Measurements from ENCODE around the gene FCRL5. TPM values are rescaled to one million over a fixed set of nuclear protein-coding genes. Genes with fewer than 3 reads are reported as not detected.
A peak's percentile ranks its signal among the peaks of the same experiment; 100 is the strongest.
"Not testable (repeated sequence)": the region's sequence is repeated elsewhere in the genome, so short reads cannot be mapped to it uniquely, and the experiment has no call there.

FCRL5 gene
- 0.17 TPM for total RNA-seq
- long read RNA-seq = 0 reads

DNA sequence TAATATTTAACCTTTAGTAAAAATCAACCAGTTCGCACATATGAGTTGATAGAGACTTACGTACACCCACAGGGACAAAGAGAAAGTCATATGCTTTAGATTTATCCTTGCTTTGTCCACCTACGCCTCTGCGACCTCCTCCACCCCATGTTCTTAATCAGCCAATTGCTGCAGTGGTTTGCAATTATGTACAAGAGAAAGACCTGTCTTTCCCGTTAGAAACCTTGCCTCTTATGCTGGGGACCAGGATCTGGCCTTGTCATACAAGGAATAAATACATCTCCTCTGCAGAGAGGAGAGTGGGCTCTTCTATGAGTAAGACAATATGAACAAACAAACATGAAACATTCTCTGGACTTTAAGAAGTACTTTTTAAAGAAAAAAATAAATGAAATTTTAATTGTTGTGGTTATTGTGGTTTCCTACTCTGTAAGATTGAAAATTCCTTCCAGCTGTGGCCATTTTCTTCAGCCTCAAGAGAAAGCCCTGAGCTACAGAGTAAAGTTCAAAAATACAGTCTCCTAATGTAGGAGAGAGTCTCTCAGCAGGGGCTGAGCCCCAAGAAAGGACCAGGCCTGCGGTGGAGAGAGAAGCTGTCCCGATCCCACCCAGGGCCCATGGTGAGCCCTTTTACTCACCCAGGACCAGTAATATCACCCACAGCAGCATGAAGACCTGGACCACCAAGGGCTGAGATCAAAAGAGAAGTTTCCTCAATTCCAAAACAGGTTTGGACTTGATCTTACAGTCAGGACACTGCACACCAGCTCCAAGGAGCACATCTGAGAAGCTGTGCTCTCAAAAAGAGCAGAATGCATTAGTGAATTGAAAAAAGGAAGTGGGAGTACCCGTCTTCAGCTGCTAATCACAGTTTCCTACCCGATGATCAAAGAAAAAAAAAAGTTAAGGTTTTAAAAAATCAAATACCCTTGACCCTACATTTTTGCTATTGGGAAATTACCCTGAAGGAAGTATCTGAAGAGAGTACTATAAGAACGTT, at the start of gene FCRL5:
Gene FCRL5 (minus strand): TSS at position 822 of the 1,000 bp plus-strand sequence. CDS start 153 bp downstream, at position 669.
- ATAC-seq (no peak), DNase-seq (no peak)
- intact Hi-C loops (cut with micrococcal nuclease) = no loop called here

DNA sequence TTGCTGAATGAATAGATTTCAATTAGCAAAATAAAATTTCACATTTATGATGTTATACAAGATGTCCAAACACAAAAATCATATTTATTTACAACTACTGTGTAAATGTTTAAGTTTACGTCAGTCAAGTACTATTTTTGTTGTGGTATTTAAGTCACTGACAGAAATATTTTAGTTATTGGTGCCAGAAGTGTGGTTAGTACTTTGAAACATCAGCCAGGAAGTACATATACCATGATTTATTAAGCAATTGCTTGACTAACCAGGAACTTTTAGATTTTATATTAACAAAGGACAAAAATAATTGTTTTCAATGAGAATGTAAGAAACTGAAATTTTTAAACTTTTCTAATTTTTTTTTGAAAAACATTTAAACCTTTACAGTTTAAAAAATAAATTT, 47.9 kb upstream of the FCRL5 start:
- ATAC-seq = no peak
- intact Hi-C loops (cut with micrococcal nuclease) = no loop called here

DNA sequence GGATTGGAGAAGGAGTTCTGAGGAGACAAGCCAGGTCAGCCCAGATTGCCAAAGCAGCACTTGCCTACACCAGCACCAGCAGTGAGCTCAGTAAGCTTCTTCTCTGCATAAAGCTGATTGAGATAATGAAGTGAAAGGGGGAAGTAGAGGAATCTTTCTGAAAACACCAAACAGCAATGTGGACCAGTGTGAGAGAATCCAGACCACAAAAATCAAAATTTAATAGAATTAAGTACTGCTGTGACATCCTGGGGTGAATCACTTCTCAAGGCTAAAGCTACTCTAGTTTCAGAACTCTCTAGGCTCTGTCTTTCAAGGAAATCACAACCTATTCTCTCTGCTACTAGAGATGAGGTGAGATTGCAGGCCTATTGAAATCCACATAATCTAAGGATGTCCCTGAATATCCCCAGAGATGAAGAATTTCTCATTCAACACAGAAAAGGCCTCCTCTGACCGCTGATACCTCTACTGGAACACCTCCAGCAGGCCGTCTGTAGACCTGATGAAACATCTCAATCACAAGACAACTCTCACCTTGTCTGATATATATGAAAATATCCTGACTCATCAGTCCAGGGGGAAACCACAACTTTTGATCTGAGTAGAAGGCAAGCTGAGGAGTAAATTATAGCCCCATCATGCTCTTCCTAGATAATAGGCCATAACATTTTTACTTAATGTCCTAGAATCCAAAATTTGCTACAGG, 45.8 kb upstream of the FCRL5 start, which contains the start of gene FCRL4:
Gene FCRL4 (minus strand): TSS at position 127 of the 709 bp plus-strand sequence. CDS start 141 bp downstream, outside the sequence.
- no peak for ATAC-seq
- intact Hi-C loops (cut with micrococcal nuclease) = no loop called here
- DNase-seq = no peak

More for the DNA sequence above, 47.9 kb upstream of the FCRL5 start:
- no peak for DNase-seq

- intact Hi-C loops (cut with micrococcal nuclease) = no loop called here
- ATAC-seq (no peak), DNase-seq (no peak)
These were observed 44.1 kb upstream of the FCRL5 start for GRCh38 chr1:157596384-157596783.

GRCh38 chr1:157595356-157595755, 43.0 kb upstream of the FCRL5 start:
- intact Hi-C loops (cut with micrococcal nuclease) = no loop called here
- no peak for DNase-seq

DNA sequence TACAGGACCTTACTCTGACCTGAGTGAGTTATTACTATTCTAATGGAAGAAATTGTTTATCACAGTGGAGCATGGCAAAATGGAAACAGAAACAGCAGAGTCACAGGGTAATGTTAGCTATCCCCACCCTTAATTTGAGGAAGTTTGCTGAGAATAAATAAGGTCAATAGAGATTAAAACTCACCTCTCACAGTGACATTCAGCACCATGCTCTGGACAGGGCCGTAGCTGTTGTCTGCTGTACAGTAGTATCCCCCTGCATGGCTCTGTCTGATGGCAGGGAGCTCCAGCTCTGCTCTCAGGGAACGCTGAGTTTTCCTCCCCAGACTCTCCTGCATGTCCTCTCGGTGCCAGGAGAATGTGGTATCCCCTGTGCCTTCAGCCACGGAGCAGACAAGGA, 33.7 kb upstream of the FCRL5 start:
- ATAC-seq = no peak
- DNase-seq = no peak
- intact Hi-C loops (cut with micrococcal nuclease) = no loop called here

More at GRCh38 chr1:157595356-157595755, 43.0 kb upstream of the FCRL5 start:
- no peak for ATAC-seq

DNA sequence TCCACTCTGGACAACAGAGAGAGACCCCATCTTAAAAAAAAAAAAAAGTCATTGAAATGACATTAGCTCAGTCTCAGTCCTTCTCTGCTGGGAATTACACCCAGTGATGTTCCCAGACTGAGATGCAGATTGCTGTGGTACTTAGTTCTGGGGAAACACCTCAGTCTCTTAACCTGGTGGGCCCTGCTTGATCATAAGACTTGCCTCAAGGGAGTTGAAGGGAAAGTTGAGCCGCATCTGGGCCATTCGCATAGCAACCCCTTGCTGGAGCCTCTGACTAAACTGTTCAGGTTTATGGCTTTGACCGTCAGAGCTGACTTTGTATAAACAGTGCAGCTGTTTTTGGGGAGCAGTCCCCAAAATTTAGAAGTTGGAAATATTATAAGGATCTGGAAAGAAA, 32.2 kb upstream of the FCRL5 start:
- DNase-seq (no peak), ATAC-seq (no peak)
- intact Hi-C loops (cut with micrococcal nuclease) = no loop called here

GRCh38 chr1:157580828-157581210, 28.5 kb upstream of the FCRL5 start:
- intact Hi-C loops (cut with micrococcal nuclease) = no loop called here
- ATAC-seq = no peak
- no peak for DNase-seq

- peak; percentile 22 for ATAC-seq
- intact Hi-C loops (cut with micrococcal nuclease) = no loop called here
- DNase-seq = no peak
These were observed 28.0 kb upstream of the FCRL5 start for GRCh38 chr1:157580179-157580827.

DNA sequence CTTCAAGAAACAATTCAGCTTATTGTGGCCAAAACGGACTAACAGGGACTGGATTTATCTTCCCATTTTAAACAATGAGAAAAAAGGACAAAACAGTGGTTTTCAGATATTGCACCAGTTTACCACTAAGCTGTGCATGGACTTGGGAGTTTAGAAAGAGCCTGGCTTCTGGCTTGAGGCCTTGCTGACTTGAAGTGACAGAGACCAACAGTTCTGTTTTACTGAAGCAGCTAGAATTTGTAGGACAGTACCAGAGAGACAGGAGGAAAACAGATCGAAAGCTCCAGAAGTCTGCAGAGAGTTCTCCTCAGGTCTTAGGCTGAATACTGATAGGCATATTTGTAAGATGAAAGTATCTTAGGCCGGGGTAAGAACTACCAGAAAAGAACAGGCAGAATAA, 25.1 kb upstream of the FCRL5 start:
- DNase-seq (no peak), ATAC-seq (no peak)
- intact Hi-C loops (cut with micrococcal nuclease) = no loop called here

DNA sequence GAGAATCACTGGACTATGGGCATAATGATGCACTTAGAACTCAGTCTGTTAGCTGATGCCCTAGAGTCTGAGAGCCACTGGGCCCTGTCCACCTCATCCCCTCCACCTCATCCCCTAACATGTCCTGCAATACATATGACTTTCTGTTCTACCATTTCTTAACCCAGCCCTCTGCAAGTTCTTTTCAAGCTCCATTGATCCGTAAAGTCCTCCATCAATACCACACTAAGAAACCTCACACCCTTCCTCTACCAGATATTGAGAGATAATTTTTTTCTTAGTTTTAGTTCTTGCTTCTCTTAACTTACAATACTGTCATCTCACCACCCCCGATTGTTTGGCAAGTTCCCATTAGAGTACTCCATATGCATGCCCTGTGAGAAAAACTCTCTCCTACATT, 23.4 kb upstream of the FCRL5 start:
- ATAC-seq = no peak
- DNase-seq = no peak
- intact Hi-C loops (cut with micrococcal nuclease) = no loop called here

DNA sequence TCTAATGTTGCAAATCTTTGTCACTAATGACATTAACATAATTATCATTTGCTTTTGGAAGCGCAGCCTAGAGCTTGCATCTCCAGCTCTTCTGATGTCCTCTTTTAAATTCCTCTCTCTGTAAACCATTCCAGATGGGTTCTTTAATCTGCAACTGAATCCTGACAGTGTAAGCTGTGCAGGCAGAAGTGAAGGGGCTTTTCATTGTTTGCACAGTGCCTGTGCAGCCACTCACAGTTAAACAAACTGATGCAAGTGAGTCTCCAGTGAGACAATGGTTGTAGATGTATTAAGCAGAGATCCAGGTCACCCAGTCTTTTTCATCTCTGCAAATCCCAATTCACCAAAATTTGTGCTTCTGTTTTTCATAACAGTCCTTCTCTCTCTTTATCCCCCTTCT, 22.5 kb upstream of the FCRL5 start:
- DNase-seq (no peak), ATAC-seq (no peak)
- intact Hi-C loops (cut with micrococcal nuclease) = no loop called here

GRCh38 chr1:157566484-157567300, 14.4 kb upstream of the FCRL5 start:
- intact Hi-C loops (cut with micrococcal nuclease) = no loop called here
- DNase-seq = no peak
- ATAC-seq = no peak

GRCh38 chr1:157562515-157562914, 10.2 kb upstream of the FCRL5 start:
- ATAC-seq = no peak
- intact Hi-C loops (cut with micrococcal nuclease) = no loop called here
- no peak for DNase-seq

DNA sequence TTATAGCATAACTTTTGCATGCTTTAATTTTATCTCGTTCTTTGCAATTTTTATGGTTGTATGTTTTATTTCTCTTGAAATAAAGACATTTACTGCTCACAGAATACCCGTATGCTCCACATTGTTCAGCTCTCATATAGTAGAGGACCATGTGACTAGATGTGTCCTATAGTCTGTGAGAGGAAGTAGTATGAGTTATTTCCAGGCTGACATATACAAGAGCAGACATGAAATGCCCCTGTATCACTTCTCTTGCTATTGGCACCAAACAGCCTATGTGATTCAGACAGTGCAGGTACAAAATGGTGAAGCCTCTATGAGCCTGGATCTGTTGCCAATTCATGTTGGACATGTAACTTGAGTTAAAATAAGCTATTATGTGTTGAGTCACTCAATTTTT, 5.8 kb upstream of the FCRL5 start:
- DNase-seq (no peak), ATAC-seq (no peak)
- intact Hi-C loops (cut with micrococcal nuclease) = no loop called here

DNA sequence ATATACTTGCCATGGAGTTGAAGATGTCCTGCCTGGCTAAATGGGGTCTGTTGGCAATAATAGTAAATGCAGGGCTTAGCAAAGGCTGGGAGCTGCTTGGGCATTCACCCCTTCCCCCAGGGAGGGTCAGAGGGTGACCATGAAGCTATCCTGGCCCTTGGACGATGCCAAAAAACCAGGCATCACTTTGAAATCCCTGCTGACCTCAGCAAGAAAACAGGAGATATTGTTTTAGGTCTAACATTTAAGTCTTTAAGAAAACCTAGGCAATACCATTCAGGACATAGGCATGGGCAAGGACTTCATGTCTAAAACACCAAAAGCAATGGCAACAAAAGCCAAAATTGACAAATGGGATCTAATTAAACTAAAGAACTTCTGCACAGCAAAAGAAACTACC, 4.2 kb downstream of the FCRL5 start:
- ATAC-seq; DNase-seq; intact Hi-C loops (cut with micrococcal nuclease): not testable (repeated sequence)

- intact Hi-C loops (cut with micrococcal nuclease) = no loop called here
- ATAC-seq = peak; percentile 37
- peak; percentile 35 for DNase-seq
These were observed 9.6 kb downstream of the FCRL5 start for GRCh38 chr1:157542676-157543075.

DNA sequence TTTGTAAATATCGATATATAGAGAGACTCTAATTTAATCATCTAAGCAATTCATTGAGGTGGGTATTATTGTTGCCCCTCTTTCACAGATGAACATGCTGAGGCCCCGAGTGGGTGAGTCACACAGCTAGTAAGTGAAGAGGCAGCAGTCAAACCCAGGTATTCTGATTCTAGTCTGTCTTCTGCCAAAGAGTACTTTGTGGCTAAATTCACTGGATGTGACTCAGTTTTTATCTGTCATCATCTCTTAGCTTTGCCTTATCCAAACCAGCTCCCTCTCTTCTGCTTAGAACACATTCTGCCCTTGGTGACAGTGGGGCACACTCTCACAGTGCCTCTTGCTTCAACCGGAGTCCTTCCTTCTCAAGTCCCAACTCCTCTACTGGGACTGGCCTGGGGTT, 11.5 kb downstream of the FCRL5 start:
- ATAC-seq (no peak), DNase-seq (no peak)
- intact Hi-C loops (cut with micrococcal nuclease) = no loop called here
